ENCODE data around the gene OTOF.

DNA sequence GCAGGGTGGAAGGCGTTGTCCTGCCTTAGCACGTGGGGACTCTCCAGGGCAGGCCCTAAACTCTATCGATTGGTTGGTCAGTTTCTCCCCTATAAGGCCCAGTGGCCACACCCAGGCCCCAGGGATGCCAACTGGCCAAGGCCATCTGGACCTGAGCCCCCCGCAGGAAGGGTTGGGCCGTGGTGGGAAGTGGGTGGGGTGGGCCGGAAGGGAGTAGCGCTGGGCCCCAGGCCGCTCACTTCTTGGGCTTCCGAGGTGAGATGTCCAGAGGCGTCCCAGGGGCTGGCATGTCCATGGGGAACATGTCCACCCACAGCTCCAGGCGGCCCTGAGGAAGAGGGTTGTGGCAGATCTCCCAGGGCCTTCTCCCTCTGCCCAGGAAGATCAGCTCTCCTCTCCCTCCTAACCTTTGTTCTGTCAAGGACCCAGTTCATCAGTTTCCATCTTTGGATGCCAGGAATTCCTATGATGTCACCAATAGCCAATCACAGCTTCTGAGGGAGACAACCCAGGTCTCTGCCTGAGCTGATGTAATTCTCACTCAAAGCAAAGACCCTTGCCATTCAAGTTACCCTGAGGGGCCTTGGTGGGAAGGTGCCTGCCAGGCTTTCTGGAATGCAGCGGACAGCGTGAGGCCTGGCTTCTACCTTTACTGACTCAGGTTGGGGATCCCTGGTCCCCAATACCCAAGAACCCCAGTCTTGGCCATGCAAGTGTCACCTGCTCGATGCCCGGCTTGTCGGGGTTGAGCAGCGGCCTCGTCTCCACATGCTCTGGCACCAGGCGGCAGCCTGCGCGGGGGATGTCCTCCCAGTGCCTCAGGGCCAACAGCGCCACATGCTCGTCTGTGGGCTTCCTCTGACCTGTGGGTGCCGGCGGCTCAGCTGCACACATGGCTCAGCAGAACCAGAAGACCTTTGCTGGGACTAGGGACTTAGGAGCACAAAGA is 14.4 kb downstream of the OTOF start:
- TF ChIP-seq, protein P1, sequence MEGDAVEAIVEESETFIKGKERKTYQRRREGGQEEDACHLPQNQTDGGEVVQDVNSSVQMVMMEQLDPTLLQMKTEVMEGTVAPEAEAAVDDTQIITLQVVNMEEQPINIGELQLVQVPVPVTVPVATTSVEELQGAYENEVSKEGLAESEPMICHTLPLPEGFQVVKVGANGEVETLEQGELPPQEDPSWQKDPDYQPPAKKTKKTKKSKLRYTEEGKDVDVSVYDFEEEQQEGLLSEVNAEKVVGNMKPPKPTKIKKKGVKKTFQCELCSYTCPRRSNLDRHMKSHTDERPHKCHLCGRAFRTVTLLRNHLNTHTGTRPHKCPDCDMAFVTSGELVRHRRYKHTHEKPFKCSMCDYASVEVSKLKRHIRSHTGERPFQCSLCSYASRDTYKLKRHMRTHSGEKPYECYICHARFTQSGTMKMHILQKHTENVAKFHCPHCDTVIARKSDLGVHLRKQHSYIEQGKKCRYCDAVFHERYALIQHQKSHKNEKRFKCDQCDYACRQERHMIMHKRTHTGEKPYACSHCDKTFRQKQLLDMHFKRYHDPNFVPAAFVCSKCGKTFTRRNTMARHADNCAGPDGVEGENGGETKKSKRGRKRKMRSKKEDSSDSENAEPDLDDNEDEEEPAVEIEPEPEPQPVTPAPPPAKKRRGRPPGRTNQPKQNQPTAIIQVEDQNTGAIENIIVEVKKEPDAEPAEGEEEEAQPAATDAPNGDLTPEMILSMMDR (conservative IDR thresholded peaks at IDR 0.05; ENCODE audit: low read depth in 2 of 2), result no peak
- TF ChIP-seq EZH2 (IDR thresholded peaks at IDR 0.05; ENCODE audit: low read depth, unreplicated experiment), result no peak
- no peak for TF ChIP-seq EZH2phosphoT487 (IDR thresholded peaks at IDR 0.05; ENCODE audit: unreplicated experiment)

Measured in GM23338 (cell line).